AG04449 (cell line): ENCODE results near the gene PLEKHM3.

Experiments used
- CTCF ChIA-PET: fragments of 350-600 bp; formaldehyde crosslinking; extraction: SDS; loops from one replicate; lab custom pipeline; 2021; ENCODE audit warnings: antibody characterized with exemption; lab: Yijun Ruan, JAX
- POLR2A ChIA-PET: fragments of 400-600, 350-600 bp; formaldehyde crosslinking; extraction: SDS; loops from one replicate; lab custom pipeline; 2020; ENCODE audit warnings: antibody characterized with exemption, inconsistent platforms; lab: Yijun Ruan, JAX
- DNase-seq: peaks from one replicate; pipeline ENCODE4 v3.0.0-alpha.2; 2010; ENCODE audit warnings: low read depth, low spot score
- H3K4me3 ChIP-seq: 2 replicates; pipeline ENCODE4 v1.5.1; 2011; ENCODE audit warnings: low read depth, mild to moderate bottlenecking, control low read depth, low read length
- TF ChIP-seq, protein P1 (sequence below): IDR thresholded peaks from one replicate; pipeline ENCODE4 v1.5.1; 2011; ENCODE audit warnings: mild to moderate bottlenecking, moderate library complexity, low read length, control low read depth, inconsistent platforms; ENCODE audit not compliant: insufficient read depth; ENCODE audit errors: missing control alignments

The PLEKHM3 gene

DNA sequence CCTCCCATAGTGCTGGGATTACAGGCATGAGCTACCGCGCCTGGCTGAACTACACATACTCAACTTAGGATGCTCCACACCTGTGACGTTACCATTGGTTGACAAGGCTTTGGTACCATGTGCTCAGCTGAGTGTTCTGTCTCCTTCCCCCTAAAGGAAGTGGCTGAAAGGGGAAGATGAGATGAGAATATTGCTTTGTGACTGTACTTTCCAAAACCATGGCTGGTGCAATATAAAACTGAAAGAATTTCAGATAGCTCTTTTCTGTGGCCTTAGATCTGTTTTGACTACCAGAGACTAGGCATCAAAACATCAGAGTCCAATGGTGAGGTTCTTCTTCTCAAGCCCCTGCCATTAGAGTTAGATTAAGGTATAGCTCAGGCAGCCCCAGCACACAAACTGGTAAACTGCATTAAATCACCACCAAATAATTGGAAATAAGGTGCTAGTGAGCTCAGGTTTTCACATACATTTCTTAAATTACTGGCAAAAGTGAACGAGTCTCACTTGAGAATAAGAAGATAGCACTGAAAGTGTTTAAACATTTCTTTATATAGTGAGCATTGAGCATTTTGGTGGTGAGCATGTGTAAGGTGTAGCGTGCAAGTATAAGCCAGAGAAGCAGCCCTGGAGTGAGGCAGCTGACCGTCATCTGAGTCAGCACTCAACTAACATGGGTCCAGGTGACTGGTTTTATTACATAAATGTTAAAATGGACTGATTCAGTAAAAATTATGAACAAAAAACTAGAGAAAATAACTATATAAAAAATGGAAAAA lies 142.1 kb downstream of the PLEKHM3 start:
- POLR2A ChIA-PET = no interaction called here
- DNase-seq = no peak

DNA sequence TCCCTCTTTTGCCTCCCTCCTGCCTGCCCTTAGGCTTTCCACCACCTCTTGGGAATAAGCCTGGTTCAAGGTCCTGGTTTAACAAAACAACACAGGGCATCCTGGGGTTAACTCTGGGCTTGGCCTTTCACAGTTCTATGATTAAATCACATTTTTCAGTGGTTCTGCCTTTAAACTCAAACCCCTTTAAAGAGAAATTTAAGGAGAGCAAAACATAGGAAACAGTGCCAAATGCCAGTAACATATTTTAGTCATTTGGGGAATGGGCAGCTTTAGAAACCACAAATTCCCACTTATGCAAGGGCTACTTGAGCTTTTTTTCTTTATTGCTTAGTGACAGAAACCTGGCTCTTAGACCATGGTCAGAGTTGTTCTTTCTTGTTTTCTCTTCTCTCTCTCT lies 143.4 kb downstream of the PLEKHM3 start:
- no peak overlapping the region for H3K4me3 ChIP-seq
- POLR2A ChIA-PET = no interaction called here
- no peak for DNase-seq
- TF ChIP-seq, protein P1, sequence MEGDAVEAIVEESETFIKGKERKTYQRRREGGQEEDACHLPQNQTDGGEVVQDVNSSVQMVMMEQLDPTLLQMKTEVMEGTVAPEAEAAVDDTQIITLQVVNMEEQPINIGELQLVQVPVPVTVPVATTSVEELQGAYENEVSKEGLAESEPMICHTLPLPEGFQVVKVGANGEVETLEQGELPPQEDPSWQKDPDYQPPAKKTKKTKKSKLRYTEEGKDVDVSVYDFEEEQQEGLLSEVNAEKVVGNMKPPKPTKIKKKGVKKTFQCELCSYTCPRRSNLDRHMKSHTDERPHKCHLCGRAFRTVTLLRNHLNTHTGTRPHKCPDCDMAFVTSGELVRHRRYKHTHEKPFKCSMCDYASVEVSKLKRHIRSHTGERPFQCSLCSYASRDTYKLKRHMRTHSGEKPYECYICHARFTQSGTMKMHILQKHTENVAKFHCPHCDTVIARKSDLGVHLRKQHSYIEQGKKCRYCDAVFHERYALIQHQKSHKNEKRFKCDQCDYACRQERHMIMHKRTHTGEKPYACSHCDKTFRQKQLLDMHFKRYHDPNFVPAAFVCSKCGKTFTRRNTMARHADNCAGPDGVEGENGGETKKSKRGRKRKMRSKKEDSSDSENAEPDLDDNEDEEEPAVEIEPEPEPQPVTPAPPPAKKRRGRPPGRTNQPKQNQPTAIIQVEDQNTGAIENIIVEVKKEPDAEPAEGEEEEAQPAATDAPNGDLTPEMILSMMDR = no peak
- CTCF ChIA-PET = interaction anchor here (1.5 kb wide), 1 partner anchor 159 kb away, joined by 4 read pairs; no protein-coding TSS in a partner anchor

More for the DNA sequence above, 142.1 kb downstream of the PLEKHM3 start:
- H3K4me3 ChIP-seq = no peak overlapping the region
- CTCF ChIA-PET = no interaction called here
- TF ChIP-seq, protein P1 = no peak

DNA sequence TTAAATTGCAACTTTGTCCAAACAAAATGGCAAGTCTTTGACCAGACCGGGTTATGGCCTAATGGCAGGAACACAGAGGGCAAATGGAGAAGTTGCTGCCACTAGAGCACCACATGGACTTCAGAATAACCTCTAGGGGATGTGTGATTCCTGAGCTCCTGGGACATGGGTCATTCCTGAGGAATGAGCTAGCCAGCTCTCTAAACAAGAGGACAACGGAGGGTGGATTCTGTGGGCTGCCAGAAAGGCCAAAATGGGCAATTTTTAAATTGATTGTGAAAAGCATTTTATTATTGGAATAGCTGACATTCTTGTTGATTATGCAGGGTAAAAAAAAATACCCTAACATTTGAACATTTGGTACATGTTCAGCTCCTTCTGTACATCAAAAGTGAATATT lies 145.8 kb downstream of the PLEKHM3 start:
- ChIA-PET CTCF (interaction anchor here (0.8 to 2.5 kb wide), 3 partner anchors 9 to 32 kb away, joined by 3 to 15 read pairs (median 3); no protein-coding TSS in a partner anchor), POLR2A (interaction anchor here (1.1 kb wide), 1 partner anchor 10 kb away, joined by 4 read pairs; no protein-coding TSS in a partner anchor)
- TF ChIP-seq, protein P1 = no peak
- H3K4me3 ChIP-seq = no peak overlapping the region
- DNase-seq = no peak

DNA sequence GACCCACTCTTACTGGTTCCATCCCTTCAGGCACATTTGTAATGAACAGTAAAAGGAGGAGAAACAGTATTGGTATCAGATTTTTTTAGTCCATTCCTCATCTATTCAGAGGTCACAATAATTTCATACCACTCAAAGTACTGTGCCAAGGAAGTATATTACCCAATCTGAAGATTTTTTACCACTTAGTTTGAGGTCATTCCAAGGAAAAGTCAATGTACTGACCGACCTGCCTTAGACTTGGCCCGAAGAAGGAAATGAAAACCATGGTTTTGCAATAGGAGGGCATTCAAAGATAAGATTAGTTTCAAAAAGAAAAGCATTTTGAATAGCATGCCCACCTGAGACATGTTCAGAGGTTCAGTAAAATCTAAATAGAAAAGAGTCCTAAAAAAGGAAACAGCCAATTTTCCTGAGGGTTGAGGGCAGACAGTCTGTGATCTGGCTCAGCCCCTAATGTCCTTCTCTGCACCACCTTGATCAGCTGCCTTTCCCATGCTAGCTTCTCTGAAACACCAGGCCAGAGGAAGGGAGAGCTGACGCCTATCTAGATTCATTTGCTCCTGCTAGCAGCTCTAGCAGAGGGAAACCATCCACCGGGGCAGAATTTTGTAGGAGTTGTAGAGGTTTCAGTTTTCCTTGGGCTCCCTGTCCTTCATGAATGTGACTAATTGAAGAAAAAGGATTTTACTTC lies 148.3 kb downstream of the PLEKHM3 start:
- ChIA-PET CTCF (no interaction called here), POLR2A (no interaction called here)
- no peak overlapping the region for H3K4me3 ChIP-seq
- TF ChIP-seq, protein P1 = no peak
- no peak for DNase-seq

DNA sequence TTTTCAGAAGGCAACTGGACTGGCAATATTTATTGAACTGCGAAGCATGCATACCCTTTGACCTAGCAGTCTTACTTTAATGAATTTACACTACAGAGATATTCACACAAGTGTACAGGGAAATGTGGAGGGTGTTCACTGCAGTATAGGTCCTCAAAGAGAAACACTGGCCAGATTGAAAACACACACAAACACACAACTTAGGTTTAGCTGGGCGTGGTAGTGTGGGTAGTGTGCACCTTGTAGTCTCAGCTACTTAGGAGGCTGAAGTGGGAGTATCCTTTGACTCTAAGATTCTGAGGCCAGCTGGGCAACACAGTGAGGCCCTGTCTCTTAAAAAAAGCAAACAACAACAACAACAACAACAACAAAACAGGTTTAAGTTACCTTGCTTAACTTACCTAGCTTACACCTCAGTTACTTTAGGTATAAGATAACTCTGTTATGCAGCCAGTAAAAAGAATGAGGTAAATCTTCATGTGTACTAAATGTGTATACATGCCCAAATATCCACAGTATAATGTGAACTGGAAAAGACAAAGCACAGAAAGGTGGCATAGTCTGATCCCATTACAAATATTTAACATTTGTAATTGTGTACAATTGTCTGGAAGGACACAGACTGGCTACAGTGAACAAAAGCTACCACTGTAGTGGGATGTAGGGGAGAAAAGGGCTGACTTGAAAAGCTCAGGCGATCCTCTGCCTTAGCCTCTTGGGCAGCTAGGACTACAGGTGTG lies 149.7 kb downstream of the PLEKHM3 start:
- POLR2A ChIA-PET = no interaction called here
- CTCF ChIA-PET = no interaction called here
- no peak overlapping the region for H3K4me3 ChIP-seq
- TF ChIP-seq, protein P1 = no peak
- DNase-seq = no peak

DNA sequence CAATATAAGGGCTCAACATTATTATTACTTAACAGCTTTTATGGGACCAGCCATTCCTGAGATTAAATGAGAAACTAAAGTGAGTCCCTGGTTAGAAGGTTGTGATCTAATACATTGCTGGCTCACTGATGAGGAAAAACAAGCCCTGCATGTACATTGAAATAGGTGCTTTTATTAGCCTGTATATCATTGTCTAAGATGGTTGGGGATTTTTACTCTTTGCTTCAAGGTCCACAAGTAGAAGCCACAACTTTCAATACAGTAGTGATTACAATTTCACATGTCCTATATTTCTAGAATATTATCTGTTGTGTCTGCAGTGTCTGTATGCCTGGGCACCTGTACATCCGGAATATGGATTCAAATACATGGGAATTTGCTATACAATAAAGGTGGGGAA lies 151.5 kb downstream of the PLEKHM3 start:
- H3K4me3 ChIP-seq = no peak overlapping the region
- DNase-seq = no peak
- CTCF ChIA-PET = interaction anchor here (1.5 kb wide), 1 partner anchor 167 kb away, joined by 4 read pairs; no protein-coding TSS in a partner anchor
- TF ChIP-seq, protein P1 = no peak
- POLR2A ChIA-PET = no interaction called here
